Fibroblast of pulmonary artery (primary cell): ENCODE results near the gene ZNF79.

Source experiments
- DNase-seq: peaks from one replicate; pipeline ENCODE4 v3.0.0-alpha.2; 2010; ENCODE audit warnings: low read depth
- H3K4me3 ChIP-seq: replicated peaks from 2 replicates; pipeline ENCODE4 v1.5.1; 2011; ENCODE audit warnings: low read depth, mild to moderate bottlenecking, control low read depth, low read length, moderate library complexity
- CTCF ChIP-seq: IDR thresholded peaks from 2 replicates; pipeline ENCODE4 v1.5.1; 2011; ENCODE audit warnings: mild to moderate bottlenecking, control low read depth, low read length, inconsistent platforms; ENCODE audit errors: missing control alignments

The ZNF79 gene

GRCh38 chr9:127417131-127418036, 6.8 kb upstream of the ZNF79 start:
- TF ChIP-seq CTCF, result no peak
- DNase-seq, result peak; percentile 24
- H3K4me3 ChIP-seq, result no peak overlapping the region

DNA sequence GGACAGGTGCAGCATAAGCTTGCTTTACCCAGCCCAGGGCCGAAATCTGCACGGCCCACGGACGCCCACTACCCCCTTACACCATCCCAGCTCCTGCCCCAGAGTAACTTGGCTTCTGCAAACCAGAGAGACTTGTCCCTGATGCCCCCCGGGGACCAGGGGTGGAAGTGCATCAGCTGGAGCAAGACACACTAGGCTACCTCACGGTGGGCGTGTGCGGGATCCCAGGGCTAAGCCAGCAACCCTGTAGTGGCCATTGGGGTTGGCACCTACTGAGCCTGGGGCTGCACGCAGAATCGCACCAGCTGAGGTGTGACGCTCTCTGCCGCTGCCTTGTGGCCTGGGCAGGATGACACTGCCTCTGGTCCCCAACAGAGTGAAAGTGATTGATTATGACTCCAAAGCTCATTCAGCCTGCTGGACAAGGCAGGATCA, 6.1 kb upstream of the ZNF79 start:
- no peak overlapping the region for H3K4me3 ChIP-seq
- DNase-seq, result no peak
- TF ChIP-seq CTCF, result peak; percentile 18

- no peak for DNase-seq
- no peak for TF ChIP-seq CTCF
- no peak overlapping the region for H3K4me3 ChIP-seq
These were observed 4.8 kb upstream of the ZNF79 start for GRCh38 chr9:127419348-127419747.

GRCh38 chr9:127421057-127421456, 3.1 kb upstream of the ZNF79 start:
- no peak for TF ChIP-seq CTCF
- no peak for DNase-seq
- H3K4me3 ChIP-seq, result no peak overlapping the region

- DNase-seq, result no peak
- TF ChIP-seq CTCF, result no peak
- peak overlapping the region; percentile 97 for H3K4me3 ChIP-seq
These were observed 1.9 kb upstream of the ZNF79 start for GRCh38 chr9:127422133-127422782.

DNA sequence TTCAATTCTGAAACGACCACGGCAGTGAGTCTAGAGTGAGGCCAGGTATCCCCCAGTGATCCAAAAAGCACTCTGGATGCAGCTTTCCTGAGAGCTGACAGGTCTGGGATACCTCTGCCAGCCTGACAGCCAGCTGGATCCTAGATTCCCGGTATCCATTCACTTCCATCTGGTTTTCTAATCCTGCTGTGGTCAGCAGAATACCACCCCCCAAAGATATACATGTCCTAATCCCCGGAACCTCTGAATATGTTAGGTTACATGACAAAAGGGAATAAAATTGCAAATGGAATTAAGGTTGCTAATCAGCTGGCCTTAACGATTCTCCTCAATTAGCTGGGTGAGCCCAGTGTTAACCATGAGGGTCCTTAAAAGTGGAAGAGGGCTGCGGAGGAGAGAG, 1.4 kb upstream of the ZNF79 start:
- DNase-seq, result no peak
- H3K4me3 ChIP-seq, result peak overlapping the region; percentile 97
- TF ChIP-seq CTCF, result no peak
